COLO668 (cell line): ENCODE results near the gene SH3RF1.
A peak's percentile ranks its signal among the peaks of the same experiment; 100 is the strongest.

Source experiments
- DNase-seq: peaks from one replicate; lab custom pipeline; 2025; ENCODE audit not compliant: unreplicated experiment; lab: John Stamatoyannopoulos, UW

SH3RF1 gene

GRCh38 chr4:169079942-169080827, 190.6 kb downstream of the SH3RF1 start:
- no peak for DNase-seq

- DNase-seq: no peak
Measured at GRCh38 chr4:169074117-169074516, 196.6 kb downstream of the SH3RF1 start.

- DNase-seq: no peak
Measured at GRCh38 chr4:169071747-169072146, 199.0 kb downstream of the SH3RF1 start.

- DNase-seq: peak; percentile 85
Measured at GRCh38 chr4:169070895-169071218, 199.9 kb downstream of the SH3RF1 start.

GRCh38 chr4:169070071-169070894, 200.5 kb downstream of the SH3RF1 start:
- DNase-seq: peak; percentile 89

GRCh38 chr4:169068423-169068822, 202.3 kb downstream of the SH3RF1 start:
- no peak for DNase-seq

GRCh38 chr4:169066934-169067333, 203.8 kb downstream of the SH3RF1 start:
- DNase-seq: no peak

- DNase-seq: no peak
Measured at GRCh38 chr4:169064296-169064695, 206.5 kb downstream of the SH3RF1 start.

GRCh38 chr4:169063441-169063840, 207.3 kb downstream of the SH3RF1 start:
- DNase-seq: no peak

GRCh38 chr4:169062897-169063244, 207.9 kb downstream of the SH3RF1 start:
- no peak for DNase-seq

- DNase-seq: no peak
Measured at GRCh38 chr4:169061386-169061785, 209.4 kb downstream of the SH3RF1 start.

- no peak for DNase-seq
Measured at GRCh38 chr4:169060391-169061091, 210.2 kb downstream of the SH3RF1 start.

- DNase-seq: no peak
Measured at GRCh38 chr4:169059306-169060211, 211.2 kb downstream of the SH3RF1 start.

- no peak for DNase-seq
Measured at GRCh38 chr4:169058312-169058711, 212.4 kb downstream of the SH3RF1 start.

- DNase-seq: no peak
Measured at GRCh38 chr4:169054879-169055278, 215.9 kb downstream of the SH3RF1 start.

- DNase-seq: no peak
Measured at GRCh38 chr4:169052594-169052945, 218.2 kb downstream of the SH3RF1 start.

GRCh38 chr4:169051761-169052593, 218.8 kb downstream of the SH3RF1 start:
- DNase-seq: no peak

- DNase-seq: no peak
Measured at GRCh38 chr4:169050881-169051760, 219.6 kb downstream of the SH3RF1 start.

- DNase-seq: no peak
Measured at GRCh38 chr4:169050284-169050683, 220.5 kb downstream of the SH3RF1 start.
